Bronchial epithelial cell (primary cell): ENCODE data around the gene CACNB2. TPM values are rescaled to one million over a fixed set of nuclear protein-coding genes. Genes with fewer than 3 reads are reported as not detected.

Experiments
- DNase-seq: peaks from one replicate; pipeline ENCODE4 v3.0.0-alpha.2; 2010; ENCODE audit warnings: low read depth
- FAIRE-seq: peaks from 2 replicates; lab custom pipeline; 2011; peaks lifted over from hg19 to GRCh38; lab: Jason Lieb, UNC
- H3K27me3 ChIP-seq: 2 replicates; pipeline ENCODE4 v1.5.1; 2011; ENCODE audit warnings: low read length; ENCODE audit not compliant: control insufficient read depth, insufficient read depth
- H3K36me3 ChIP-seq: 2 replicates; pipeline ENCODE4 v1.5.1; 2011; ENCODE audit warnings: low read length; ENCODE audit not compliant: control insufficient read depth, insufficient read depth
- H3K4me3 ChIP-seq: 2 replicates; pipeline ENCODE4 v1.5.1; 2011; ENCODE audit warnings: mild to moderate bottlenecking, low read depth, low read length, control low read depth
- CTCF ChIP-seq: IDR thresholded peaks from 2 replicates; pipeline ENCODE4 v1.5.1; 2011; ENCODE audit warnings: mild to moderate bottlenecking, moderate library complexity, low read length, control low read depth, inconsistent platforms; ENCODE audit not compliant: insufficient read depth, severe bottlenecking
- total RNA-seq: library from RNA; depleted of rRNA; stranded (reverse); fragments of >200 nt; gene quantifications from 2 replicates; pipeline ENCODE4 v1.2.1, GENCODE V29; 2014

The CACNB2 gene
- total RNA-seq, 1 donor from 2014 or later = not detected

- H3K4me3 ChIP-seq = no peak overlapping the region
- TF ChIP-seq CTCF = no peak
- FAIRE-seq (no peak), DNase-seq (no peak)
- H3K36me3 ChIP-seq = no peaks in the 10 kb centered on the region
- no peaks in the 10 kb centered on the region for H3K27me3 ChIP-seq
These were observed 388.1 kb downstream of the CACNB2 start for GRCh38 chr10:18528292-18528691.

GRCh38 chr10:18532881-18533535 is 392.8 kb downstream of the CACNB2 start:
- Histone ChIP-seq H3K27me3 (no peaks in the 10 kb centered on the region), H3K4me3 (no peak overlapping the region), H3K36me3 (no peaks in the 10 kb centered on the region)
- FAIRE-seq = no peak
- no peak for TF ChIP-seq CTCF
- no peak for DNase-seq

- no peaks in the 10 kb centered on the region for H3K36me3 ChIP-seq
- TF ChIP-seq CTCF = no peak
- DNase-seq (no peak), FAIRE-seq (no peak)
- H3K4me3 ChIP-seq = no peak overlapping the region
- no peaks in the 10 kb centered on the region for H3K27me3 ChIP-seq
These were observed 393.7 kb downstream of the CACNB2 start for GRCh38 chr10:18533896-18534295.

- no peaks in the 10 kb centered on the region for H3K27me3 ChIP-seq
- no peaks in the 10 kb centered on the region for H3K36me3 ChIP-seq
- no peak overlapping the region for H3K4me3 ChIP-seq
- no peak for DNase-seq
- FAIRE-seq = no peak
- TF ChIP-seq CTCF = no peak
These were observed 399.1 kb downstream of the CACNB2 start for GRCh38 chr10:18539335-18539734.

- no peak for FAIRE-seq
- Histone ChIP-seq H3K4me3 (no peak overlapping the region), H3K36me3 (no peaks in the 10 kb centered on the region), H3K27me3 (no peaks in the 10 kb centered on the region)
- no peak for TF ChIP-seq CTCF
- DNase-seq = no peak
These were observed 400.0 kb downstream of the CACNB2 start for GRCh38 chr10:18540195-18540594.

- Histone ChIP-seq H3K27me3 (no peaks in the 10 kb centered on the region), H3K4me3 (no peak overlapping the region), H3K36me3 (no peaks in the 10 kb centered on the region)
- DNase-seq (no peak), FAIRE-seq (no peak)
- TF ChIP-seq CTCF = no peak
These were observed 402.6 kb downstream of the CACNB2 start for GRCh38 chr10:18542832-18543231.
